ENCODE data around the gene RNF112.
"Not testable (repeated sequence)": the region's sequence is repeated elsewhere in the genome, so short reads cannot be mapped to it uniquely, and the experiment has no call there.

Gene RNF112

DNA sequence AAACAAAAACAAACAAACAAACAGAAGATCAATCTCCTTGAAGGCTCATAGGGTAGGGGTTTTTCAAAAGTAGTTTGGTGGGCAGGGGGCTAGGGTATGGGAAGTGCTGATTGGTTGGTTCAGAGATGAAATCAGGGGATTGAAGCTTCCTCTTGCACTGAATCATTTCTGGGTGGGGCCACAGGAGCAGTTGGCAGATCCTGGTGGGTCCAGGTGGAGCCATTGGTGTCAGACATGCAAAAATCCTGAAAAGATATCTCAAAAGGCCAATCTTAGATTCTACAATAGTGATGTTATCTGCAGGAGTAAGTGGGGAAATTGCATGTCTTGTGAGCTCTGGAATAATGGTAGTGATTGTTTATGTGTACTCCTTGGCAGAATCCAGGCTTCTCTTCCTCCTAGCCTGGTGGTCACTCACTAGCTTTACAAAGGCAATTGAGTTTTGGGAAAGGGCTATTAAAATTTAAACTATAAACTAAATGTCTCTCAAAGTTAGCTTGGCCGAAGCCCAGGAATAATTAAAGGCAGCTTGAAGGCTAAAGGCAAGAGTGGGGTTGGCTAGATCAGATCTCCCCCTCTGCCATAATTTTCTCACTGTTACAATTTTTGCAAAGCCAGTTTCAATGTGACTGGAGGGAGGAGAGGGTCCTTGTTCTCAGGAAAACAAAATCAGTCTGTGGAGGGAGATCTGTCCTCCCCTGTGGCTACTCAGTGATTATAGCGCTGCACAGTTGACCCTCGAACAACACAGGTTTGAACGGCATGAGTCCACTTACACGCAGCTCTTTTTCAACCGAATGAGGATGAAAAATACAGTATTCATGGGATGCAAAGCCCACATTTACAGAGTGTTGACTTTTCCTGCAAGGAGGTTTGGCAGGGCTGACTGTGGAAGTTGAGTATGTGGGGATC is 45.2 kb downstream of the RNF112 start:
- DNase-seq, result no peak

DNA sequence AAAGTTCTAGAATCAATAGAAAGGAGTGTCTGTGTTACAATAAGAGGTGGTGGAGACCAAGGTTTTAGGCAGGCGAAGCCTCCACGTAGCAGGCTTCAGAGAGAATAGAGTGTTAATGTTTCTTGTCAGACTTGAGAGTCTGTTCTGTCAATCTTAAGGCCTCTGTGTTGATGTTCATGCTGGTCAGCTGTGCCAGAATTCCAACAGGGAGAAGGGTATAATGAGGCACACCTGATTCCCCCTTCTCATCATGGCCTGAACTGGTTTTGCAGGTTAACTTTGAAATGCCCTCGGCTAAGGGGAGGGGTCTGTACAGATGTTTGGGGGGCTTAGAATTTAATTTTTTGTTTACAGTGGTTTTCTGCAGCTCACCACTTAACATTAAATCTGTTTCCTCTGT is 46.0 kb downstream of the RNF112 start:
- no peak for DNase-seq

DNA sequence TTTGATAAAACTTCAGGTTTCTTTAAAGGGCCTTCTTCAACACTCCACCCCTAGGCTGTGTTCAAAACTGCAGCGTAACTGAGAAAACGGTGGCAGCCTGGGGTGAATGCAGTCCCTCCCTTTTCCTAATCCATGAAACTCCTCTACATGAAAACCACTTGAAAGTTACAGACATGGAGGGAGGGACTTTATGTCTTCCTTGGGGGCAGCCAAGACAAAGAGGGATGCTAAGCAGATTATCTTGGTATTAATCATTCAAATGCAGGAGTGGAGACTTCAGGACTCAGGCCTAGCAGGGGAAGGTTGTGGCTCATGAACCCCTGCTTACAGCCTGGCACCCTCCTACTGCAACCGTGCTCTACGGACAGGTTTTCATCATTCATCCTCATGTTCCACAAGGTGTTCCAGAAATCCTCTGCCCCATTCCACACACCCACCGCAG is 46.8 kb downstream of the RNF112 start:
- no peak for DNase-seq

DNA sequence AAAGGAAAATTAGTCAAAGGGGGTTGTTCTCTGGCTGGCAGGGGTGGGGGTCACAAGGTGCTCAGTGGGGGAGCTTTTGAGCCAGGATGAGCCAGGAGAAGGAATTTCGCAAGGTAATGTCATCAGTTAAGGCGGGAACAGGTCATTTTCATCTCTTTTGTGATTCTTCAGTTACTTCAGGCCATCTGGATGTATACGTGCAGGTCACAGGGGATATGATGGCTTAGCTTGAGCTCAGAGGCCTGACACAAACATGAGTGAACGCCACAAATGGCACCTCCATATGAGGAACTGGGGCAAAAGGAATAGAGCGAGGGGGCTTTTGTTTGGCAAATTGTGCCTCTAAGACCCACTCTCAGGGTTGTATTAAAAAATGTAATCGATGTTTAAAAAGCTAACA is 47.4 kb downstream of the RNF112 start:
- not testable (repeated sequence) for DNase-seq

DNA sequence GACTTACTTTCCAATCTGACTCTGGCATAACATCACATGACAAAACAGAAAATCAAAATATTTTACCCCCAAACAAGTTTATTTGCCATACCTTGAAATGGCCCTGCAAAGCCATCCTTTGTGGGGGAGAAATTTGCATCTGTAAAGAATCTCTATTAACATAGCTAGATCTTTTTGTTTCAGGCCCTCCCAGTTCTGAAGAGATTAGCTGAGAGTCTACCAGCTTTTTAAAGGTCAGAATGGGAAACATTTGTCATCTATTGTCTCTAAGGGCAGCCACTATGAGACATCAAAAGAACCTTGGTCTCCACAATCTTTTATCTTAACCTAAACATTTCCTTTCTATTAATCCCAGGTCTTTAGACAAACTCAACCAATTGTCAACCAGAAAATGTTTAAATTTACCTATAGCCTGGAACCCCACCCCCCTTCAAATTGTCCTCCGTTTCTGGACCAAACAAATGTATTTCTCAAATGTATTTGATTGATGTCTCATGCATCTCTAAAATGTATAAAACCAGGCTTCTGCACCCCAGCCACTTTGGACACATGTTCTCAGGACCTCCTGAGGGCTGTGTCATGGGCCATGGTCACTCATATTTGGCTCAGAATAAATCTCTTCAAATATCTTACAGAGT is 48.1 kb downstream of the RNF112 start:
- DNase-seq, result not testable (repeated sequence)

DNA sequence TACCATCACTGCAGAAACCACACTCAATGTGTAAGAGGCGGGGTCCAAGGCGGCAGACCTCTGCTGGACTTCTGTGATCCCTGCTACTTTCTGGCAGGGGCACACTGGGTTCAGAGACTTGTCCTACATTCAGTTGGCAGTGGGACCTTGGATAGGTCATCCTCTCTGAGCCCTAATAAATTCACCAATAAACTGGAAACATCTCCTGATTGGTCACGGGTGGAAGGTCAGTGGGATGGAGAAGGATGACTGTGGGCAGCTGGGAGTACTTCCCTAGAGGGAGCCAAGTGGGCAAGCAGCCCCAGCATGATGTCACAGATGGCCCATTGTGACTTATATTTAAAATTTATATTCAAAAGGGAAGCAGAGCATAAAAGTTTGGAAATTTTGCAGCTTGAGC is 49.7 kb downstream of the RNF112 start:
- no peak for DNase-seq

DNA sequence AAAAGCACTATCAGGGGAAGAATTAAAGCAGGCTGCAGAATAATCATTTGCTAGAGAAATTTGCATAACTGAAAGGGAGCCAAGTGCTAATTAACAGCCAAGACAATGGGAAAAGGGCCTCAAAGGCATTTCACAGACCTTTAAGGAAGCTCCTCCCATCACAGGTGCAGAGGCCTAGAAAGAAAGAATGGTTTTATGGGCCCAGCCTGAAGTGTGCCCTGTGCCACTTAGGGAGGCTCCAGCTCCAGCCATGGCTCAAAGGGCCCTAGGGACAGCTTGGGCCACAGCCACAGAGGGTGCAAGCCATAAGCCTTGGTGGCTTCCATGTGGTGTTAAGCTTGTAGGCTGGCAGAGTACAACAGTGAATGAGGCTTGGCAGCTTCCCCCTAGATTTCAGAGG is 50.1 kb downstream of the RNF112 start:
- DNase-seq, result no peak

DNA sequence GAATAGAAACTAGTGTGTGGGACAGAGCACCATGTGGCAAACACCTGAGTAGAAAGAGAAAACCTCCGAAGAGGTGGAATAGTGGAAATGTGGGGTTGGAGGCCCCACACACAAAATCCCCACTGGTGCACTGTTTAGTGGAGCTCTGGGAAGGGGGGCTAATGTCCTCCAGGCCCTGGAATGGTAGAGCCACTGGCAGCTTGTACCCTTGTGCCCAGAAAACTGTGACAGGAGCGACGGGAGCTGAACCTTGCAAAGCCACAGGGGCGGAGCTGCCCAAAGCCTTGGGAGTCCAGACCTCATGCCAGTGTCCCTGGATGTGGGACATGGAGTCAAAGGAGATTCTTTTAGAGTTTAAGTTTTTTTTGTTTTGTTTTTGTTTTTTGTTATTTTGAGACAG is 50.6 kb downstream of the RNF112 start:
- DNase-seq, result no peak

DNA sequence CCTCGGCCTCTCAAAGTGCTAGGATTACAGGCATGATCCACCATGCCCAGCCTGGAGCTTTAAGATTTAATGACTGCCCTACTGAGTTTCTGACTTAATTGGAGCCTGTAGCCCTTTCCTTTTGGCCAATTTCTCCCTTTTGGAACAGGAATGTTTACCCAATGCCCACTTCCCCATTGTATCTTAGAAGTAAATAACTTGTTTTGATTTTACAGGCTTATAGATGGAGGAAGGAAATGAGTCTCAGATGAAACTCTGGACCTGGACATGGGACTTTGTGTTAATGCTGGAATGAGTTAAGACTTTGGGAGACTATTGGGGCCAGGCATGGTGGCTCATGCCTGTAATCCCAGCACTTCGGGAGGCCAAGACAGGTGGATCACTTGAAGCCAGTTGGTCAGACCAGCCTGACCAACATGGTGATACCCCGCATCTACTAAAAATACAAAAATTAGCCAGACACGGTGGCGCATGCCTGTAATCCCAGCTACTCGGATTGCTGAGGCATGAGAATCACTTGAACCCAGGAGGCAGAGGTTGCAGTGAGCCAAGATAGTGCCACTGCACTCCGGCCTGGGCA is 51.5 kb downstream of the RNF112 start:
- not testable (repeated sequence) for DNase-seq

DNA sequence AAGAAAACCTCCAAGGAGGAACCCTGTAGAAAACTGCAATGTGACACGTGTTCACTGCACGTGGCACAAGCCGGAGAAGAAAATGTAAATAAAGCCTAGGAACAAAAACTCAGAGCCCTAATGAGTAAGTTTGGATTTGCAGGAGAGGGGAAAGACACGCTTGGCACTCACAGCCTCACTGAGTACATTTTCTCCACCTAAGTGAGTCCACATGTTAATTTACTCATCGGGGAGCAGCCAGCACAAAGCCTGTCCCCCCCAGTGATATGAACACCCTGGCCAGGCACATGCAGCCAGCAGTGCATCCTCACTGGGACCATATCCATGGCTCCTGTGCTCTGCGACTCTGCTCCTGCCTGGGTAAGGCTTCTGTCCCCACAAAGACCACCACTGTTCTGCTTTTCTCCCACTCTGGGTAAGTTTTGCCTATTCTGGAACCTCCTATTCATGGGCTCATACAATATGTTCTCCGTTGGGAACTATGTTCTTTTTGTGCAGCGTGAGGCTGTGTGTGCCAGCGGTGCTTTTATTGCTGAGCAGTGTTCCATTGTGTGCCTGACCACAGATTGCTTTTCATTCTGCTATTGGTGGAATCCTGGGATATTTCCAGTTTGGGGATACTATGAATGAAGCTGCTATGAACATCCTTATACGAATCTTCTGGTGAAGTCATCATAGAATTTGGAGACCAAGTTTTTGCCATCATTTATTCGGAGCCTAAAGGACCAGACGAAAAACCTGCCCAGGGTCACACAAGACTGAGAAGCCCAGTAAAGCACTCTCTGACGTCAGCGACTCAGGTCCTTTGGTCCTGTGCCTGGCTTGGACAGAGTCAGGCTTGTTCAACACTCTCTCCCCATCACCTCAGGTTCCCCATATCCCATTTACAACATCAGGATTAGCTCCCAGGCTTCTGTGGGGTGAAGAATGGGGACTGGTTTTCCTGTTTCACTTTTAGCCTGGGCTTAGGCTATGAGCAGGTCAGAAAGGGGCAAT is 53.3 kb downstream of the RNF112 start:
- DNase-seq, result no peak
